ENCODE measurements around the gene MAG.

The MAG gene

DNA sequence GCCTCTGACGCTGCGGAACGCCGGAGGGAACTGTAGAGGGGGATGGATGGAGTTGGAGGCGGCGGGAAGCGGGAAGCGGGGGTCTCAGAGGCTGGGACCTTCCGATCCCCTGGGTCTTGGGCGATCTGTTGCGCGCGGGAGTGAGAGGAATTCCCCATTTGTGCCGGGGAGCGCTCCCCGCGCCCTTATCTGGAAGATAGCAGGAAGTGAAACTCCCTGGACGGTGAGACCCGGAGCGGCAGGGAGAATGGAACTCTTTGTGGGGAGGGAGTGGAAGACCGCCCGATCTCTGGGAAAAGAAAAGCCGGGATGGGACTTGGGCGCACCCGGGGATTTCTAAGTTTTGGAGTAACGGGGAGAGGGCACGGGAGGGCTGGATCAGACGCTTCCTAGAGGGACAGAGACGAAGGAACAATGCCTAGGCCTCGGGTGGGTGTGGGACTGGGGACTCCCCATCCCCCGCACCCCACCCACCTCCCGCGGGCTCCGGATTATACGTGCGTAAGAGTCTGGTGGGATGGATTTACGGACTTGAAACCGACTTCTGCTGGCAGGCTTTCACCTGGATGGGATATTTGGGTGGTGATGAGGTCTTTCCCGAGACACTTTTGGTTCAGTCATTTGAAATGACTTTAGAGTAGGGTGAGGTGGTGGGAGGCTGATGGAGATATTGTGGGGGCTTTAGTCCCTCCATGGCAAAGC is 42.7 kb upstream of the MAG start (continued):
- TF ChIP-seq, protein P1, sequence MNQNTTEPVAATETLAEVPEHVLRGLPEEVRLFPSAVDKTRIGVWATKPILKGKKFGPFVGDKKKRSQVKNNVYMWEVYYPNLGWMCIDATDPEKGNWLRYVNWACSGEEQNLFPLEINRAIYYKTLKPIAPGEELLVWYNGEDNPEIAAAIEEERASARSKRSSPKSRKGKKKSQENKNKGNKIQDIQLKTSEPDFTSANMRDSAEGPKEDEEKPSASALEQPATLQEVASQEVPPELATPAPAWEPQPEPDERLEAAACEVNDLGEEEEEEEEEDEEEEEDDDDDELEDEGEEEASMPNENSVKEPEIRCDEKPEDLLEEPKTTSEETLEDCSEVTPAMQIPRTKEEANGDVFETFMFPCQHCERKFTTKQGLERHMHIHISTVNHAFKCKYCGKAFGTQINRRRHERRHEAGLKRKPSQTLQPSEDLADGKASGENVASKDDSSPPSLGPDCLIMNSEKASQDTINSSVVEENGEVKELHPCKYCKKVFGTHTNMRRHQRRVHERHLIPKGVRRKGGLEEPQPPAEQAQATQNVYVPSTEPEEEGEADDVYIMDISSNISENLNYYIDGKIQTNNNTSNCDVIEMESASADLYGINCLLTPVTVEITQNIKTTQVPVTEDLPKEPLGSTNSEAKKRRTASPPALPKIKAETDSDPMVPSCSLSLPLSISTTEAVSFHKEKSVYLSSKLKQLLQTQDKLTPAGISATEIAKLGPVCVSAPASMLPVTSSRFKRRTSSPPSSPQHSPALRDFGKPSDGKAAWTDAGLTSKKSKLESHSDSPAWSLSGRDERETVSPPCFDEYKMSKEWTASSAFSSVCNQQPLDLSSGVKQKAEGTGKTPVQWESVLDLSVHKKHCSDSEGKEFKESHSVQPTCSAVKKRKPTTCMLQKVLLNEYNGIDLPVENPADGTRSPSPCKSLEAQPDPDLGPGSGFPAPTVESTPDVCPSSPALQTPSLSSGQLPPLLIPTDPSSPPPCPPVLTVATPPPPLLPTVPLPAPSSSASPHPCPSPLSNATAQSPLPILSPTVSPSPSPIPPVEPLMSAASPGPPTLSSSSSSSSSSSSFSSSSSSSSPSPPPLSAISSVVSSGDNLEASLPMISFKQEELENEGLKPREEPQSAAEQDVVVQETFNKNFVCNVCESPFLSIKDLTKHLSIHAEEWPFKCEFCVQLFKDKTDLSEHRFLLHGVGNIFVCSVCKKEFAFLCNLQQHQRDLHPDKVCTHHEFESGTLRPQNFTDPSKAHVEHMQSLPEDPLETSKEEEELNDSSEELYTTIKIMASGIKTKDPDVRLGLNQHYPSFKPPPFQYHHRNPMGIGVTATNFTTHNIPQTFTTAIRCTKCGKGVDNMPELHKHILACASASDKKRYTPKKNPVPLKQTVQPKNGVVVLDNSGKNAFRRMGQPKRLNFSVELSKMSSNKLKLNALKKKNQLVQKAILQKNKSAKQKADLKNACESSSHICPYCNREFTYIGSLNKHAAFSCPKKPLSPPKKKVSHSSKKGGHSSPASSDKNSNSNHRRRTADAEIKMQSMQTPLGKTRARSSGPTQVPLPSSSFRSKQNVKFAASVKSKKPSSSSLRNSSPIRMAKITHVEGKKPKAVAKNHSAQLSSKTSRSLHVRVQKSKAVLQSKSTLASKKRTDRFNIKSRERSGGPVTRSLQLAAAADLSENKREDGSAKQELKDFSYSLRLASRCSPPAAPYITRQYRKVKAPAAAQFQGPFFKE (tag by site-specific recombination; IDR thresholded peaks at IDR 0.05; ENCODE audit: borderline replicate concordance): peak; percentile 92; the same call in 1 of the 2 replicates
- 0 out of 2 replicates have a peak, but pooled peaks have one; percentile 43 for TF ChIP-seq ZNF169 (tag by site-specific recombination; IDR thresholded peaks at IDR 0.05)
- TF ChIP-seq, protein P2, sequence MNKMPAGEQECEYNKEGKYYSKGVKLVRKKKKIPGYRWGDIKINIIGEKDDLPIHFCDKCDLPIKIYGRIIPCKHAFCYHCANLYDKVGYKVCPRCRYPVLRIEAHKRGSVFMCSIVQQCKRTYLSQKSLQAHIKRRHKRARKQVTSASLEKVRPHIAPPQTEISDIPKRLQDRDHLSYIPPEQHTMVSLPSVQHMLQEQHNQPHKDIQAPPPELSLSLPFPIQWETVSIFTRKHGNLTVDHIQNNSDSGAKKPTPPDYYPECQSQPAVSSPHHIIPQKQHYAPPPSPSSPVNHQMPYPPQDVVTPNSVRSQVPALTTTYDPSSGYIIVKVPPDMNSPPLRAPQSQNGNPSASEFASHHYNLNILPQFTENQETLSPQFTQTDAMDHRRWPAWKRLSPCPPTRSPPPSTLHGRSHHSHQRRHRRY (tag by site-specific recombination; IDR thresholded peaks at IDR 0.05): 0 out of 2 replicates have a peak, but pooled peaks have one; percentile 5
- TF ChIP-seq, protein P3, sequence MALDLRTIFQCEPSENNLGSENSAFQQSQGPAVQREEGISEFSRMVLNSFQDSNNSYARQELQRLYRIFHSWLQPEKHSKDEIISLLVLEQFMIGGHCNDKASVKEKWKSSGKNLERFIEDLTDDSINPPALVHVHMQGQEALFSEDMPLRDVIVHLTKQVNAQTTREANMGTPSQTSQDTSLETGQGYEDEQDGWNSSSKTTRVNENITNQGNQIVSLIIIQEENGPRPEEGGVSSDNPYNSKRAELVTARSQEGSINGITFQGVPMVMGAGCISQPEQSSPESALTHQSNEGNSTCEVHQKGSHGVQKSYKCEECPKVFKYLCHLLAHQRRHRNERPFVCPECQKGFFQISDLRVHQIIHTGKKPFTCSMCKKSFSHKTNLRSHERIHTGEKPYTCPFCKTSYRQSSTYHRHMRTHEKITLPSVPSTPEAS (tag by site-specific recombination; IDR thresholded peaks at IDR 0.05): peak; percentile 58; the same call in 1 of the 2 replicates
- TF ChIP-seq ZNF114 (tag by site-specific recombination; IDR thresholded peaks at IDR 0.05): no peak
- TF ChIP-seq, protein P4, sequence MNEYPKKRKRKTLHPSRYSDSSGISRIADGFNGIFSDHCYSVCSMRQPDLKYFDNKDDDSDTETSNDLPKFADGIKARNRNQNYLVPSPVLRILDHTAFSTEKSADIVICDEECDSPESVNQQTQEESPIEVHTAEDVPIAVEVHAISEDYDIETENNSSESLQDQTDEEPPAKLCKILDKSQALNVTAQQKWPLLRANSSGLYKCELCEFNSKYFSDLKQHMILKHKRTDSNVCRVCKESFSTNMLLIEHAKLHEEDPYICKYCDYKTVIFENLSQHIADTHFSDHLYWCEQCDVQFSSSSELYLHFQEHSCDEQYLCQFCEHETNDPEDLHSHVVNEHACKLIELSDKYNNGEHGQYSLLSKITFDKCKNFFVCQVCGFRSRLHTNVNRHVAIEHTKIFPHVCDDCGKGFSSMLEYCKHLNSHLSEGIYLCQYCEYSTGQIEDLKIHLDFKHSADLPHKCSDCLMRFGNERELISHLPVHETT (tag by site-specific recombination; IDR thresholded peaks at IDR 0.05): 0 out of 2 replicates have a peak, but pooled peaks have one; percentile 30
- TF ChIP-seq ZNF416 (tag by site-specific recombination; IDR thresholded peaks at IDR 0.05): peak; percentile 55; the same call in 1 of the 2 replicates
- TF ChIP-seq TRIM28 (IDR thresholded peaks at IDR 0.05; ENCODE audit: borderline replicate concordance, low read length): no peak
- TF ChIP-seq, protein P5, sequence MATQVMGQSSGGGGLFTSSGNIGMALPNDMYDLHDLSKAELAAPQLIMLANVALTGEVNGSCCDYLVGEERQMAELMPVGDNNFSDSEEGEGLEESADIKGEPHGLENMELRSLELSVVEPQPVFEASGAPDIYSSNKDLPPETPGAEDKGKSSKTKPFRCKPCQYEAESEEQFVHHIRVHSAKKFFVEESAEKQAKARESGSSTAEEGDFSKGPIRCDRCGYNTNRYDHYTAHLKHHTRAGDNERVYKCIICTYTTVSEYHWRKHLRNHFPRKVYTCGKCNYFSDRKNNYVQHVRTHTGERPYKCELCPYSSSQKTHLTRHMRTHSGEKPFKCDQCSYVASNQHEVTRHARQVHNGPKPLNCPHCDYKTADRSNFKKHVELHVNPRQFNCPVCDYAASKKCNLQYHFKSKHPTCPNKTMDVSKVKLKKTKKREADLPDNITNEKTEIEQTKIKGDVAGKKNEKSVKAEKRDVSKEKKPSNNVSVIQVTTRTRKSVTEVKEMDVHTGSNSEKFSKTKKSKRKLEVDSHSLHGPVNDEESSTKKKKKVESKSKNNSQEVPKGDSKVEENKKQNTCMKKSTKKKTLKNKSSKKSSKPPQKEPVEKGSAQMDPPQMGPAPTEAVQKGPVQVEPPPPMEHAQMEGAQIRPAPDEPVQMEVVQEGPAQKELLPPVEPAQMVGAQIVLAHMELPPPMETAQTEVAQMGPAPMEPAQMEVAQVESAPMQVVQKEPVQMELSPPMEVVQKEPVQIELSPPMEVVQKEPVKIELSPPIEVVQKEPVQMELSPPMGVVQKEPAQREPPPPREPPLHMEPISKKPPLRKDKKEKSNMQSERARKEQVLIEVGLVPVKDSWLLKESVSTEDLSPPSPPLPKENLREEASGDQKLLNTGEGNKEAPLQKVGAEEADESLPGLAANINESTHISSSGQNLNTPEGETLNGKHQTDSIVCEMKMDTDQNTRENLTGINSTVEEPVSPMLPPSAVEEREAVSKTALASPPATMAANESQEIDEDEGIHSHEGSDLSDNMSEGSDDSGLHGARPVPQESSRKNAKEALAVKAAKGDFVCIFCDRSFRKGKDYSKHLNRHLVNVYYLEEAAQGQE (tag by site-specific recombination; IDR thresholded peaks at IDR 0.05): peak; percentile 43; the same call in 1 of the 2 replicates
- TF ChIP-seq, protein P6, sequence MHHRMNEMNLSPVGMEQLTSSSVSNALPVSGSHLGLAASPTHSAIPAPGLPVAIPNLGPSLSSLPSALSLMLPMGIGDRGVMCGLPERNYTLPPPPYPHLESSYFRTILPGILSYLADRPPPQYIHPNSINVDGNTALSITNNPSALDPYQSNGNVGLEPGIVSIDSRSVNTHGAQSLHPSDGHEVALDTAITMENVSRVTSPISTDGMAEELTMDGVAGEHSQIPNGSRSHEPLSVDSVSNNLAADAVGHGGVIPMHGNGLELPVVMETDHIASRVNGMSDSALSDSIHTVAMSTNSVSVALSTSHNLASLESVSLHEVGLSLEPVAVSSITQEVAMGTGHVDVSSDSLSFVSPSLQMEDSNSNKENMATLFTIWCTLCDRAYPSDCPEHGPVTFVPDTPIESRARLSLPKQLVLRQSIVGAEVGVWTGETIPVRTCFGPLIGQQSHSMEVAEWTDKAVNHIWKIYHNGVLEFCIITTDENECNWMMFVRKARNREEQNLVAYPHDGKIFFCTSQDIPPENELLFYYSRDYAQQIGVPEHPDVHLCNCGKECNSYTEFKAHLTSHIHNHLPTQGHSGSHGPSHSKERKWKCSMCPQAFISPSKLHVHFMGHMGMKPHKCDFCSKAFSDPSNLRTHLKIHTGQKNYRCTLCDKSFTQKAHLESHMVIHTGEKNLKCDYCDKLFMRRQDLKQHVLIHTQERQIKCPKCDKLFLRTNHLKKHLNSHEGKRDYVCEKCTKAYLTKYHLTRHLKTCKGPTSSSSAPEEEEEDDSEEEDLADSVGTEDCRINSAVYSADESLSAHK (tag by site-specific recombination; IDR thresholded peaks at IDR 0.05): peak; percentile 92
- peak; percentile 93 for TF ChIP-seq SCRT2 (tag by site-specific recombination; IDR thresholded peaks at IDR 0.05)
- no peak for TF ChIP-seq ZNF266 (tag by site-specific recombination; IDR thresholded peaks at IDR 0.05; ENCODE audit: low read depth)
- no peak for TF ChIP-seq ZNF302 (tag by site-specific recombination; IDR thresholded peaks at IDR 0.05; ENCODE audit: low read depth)
- TF ChIP-seq IKZF3 (tag by site-specific recombination; IDR thresholded peaks at IDR 0.05): peak; percentile 72
- TF ChIP-seq ZNF777 (tag by site-specific recombination; IDR thresholded peaks at IDR 0.05; ENCODE audit: borderline replicate concordance): 0 out of 2 replicates have a peak, but pooled peaks have one; percentile 33
- TF ChIP-seq KLF1 (tag by site-specific recombination; IDR thresholded peaks at IDR 0.05): peak; percentile 36; the same call in 1 of the 2 replicates
- peak; percentile 91 for TF ChIP-seq EGR2 (tag by site-specific recombination; IDR thresholded peaks at IDR 0.05; ENCODE audit: low read depth)
- TF ChIP-seq ZNF792 (tag by site-specific recombination; IDR thresholded peaks at IDR 0.05): peak; percentile 83; the same call in 1 of the 2 replicates
- TF ChIP-seq, protein P7, sequence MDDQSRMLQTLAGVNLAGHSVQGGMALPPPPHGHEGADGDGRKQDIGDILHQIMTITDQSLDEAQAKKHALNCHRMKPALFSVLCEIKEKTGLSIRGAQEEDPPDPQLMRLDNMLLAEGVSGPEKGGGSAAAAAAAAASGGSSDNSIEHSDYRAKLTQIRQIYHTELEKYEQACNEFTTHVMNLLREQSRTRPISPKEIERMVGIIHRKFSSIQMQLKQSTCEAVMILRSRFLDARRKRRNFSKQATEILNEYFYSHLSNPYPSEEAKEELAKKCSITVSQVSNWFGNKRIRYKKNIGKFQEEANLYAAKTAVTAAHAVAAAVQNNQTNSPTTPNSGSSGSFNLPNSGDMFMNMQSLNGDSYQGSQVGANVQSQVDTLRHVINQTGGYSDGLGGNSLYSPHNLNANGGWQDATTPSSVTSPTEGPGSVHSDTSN (CRISPR knock-in tag; IDR thresholded peaks at IDR 0.05): no peak
- no peak for TF ChIP-seq ZNF311 (tag by site-specific recombination; IDR thresholded peaks at IDR 0.05; ENCODE audit: borderline replicate concordance)
- 0 out of 2 replicates have a peak, but pooled peaks have one; percentile 14 for TF ChIP-seq ZBTB48 (tag by site-specific recombination; IDR thresholded peaks at IDR 0.05)
